NK-92 treated with Interleukin-12 subunit alpha and Interleukin-12 subunit beta, amount 100 ng/mL, for 24 hours (cell line): ENCODE results near the gene CNTRL.

Source experiments
- DNase-seq: peaks from one replicate; lab custom pipeline; 2025; lab: John Stamatoyannopoulos, UW

Gene CNTRL

DNA sequence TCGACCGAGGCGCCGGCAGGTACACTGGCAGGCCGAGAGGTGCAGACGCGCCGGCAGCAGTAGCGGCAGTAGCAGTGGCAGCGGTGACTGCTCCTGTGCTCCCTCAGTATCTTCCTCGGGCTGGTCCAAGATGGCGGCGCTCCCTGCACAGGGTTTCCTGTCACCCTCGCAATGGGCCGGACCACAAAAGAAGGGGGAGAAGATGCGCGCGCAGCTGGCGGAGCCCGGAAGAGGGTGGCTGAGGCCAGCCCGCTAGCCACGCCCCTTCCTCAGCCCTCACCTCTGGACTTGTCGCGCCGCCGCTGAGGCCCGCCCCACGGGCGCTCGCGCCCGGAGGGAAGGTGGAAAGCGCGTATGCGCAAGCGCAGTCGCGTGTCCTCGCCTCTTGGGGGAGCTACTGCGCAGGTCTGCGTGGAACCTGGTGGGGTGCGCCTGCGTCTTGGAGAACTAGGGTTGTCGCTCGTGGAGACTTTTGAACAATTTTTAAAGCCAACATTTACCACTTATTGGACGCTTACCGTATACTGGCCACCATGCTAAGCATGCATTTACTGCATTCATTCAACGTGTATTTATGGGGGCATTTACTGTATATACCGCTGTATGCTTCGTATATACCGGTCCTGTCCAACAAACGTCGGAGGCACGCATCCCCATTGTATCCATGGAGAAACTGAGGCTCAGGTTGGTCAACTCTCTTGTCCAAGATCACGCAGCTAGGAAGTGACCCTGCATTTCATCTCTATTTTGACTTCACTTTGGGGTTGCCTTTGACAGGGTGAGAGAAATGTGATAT is 127.2 kb downstream of the CNTRL start, which contains the start of gene RAB14:
RAB14 (minus strand) TSS at position 132 of the 796 bp plus-strand sequence. CDS start 8,457 bp downstream, outside the sequence.
- DNase-seq: peak; percentile 99

- no peak for DNase-seq
These were observed 129.4 kb downstream of the CNTRL start for GRCh38 chr9:121204121-121204520.

GRCh38 chr9:121204611-121205010 is 129.9 kb downstream of the CNTRL start:
- no peak for DNase-seq

DNA sequence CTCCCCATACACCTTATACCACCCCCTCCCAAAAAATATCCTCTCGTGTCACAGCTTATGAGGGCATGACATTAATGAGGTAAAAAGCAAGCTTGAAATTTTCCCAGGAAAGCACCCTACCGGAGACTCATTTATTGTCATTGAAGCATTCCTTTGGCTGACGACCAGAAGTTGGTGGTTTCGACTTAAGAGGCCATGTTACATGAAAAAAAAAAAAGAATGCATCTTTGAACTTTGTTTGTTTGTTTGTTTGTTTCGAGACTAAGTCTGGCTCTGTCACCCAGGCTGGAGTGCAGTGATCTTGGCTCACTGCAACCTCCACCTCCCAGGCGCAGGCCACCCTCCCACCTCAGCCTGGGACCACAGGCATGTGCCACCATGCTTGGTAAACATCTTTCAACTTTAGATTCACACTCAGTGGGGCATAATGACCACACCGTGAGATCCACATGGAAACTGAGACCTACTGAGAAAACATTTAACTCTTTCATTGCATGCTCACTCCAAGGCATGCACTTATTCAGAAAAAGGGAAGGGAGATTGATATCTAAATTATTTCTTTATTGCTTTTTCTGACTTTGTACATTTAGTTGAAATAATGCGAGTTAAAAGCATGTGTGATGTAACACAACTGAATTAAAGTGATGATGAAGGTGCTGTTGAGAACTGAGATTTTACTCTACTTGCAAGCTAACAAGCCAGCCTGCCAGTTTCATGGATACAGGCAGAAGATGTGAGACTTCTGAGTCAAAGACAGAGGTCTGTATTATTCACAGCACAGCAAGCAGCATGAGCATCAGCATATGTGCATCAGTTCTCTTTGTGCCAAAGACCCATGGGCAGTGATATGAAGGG is 132.0 kb downstream of the CNTRL start:
- DNase-seq: no peak

GRCh38 chr9:121207371-121207940 is 132.7 kb downstream of the CNTRL start:
- DNase-seq: no peak

DNA sequence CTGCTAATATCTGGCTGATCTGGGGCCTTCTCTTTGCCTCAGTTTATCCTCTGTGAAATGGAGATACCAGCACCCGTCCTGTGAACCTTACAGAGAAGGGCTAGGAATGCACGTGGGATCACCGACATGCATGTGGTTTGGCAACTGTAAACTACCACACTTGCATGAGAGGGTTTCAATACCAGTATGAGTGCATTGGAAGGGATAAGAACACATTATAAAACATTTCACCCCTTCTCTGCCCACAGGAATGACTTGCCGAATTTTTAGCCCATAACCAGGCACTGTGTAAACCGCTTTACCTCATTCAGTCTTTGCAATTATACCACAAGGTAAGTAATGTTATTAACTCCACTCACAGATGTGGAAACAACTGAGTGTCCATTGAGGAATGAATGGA is 135.8 kb downstream of the CNTRL start:
- DNase-seq: no peak

DNA sequence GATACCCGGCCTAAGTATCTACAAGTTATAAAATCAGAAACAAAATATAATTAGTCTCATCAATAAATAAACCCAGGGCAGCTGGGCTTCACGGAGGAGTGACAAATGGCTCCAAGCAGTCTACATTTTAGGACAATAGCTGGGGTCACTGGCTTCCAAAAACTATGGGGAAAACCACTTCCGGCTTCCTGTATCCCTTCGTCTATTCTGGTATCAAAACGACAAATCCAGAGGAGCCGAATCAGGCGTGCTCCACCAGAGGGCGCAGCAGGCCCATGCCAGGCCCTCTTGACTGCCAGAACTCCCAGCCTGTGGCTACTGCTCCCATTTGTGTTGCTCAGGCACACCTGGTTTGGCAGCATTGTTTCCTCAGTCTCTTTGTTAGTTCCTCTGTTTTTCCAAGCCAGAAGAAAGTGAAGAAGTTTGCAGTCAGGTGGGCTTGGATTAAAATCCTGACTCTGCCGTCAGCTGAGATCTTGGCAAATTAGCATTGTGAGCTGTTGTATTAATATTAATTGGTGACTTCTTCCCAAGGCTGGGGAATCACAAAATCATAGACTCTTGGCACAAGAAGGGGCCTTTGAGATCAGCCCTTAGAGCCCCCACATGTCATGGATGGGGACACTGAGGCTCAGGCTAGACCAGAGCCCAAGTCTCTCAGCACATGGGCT is 138.5 kb downstream of the CNTRL start:
- DNase-seq: peak; percentile 34

DNA sequence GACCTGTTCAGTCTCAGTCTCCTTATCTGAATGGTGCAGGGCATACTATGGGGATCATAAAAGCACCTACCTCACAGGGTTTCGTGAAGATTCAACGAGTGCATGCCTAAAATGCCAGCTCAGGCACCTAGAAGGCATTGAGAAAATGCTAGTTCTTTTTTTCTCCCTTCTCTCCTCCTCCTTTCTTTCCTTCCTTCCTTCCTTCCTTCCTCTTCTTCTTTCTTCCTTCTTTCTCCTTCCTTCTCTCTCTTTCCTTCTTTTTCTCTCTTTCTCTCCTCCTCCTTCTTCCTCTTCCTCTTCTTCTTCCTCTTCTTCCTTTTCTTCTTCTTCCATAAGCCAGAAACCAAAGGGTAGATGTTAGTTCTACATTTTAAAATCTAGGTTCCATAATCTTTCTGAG is 139.2 kb downstream of the CNTRL start:
- DNase-seq: no peak

DNA sequence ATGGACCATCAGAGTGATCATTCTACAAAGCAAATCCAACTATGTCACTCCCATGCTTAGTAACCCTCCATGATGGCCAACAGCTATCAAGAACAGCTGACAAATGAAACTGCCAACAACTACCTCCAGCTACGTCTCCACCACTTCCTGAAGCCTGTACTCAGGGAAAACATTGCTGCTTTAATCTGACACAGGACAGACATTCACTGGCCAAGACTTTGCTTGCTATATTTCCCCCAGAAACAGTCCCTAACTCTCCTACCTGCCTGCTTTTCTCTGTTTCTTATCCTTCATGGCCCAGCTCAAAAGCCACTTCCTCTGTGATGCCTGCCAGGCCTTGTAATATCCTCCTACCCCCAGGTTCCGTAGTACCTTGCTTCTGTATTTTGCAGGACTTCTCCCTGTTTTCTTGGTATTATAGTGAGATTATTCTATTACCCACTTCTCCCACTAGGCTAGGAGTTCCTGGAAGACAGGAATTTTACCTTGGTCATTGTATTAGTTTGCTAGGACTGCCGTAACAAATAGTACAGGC is 141.6 kb downstream of the CNTRL start:
- no peak for DNase-seq

- no peak for DNase-seq
These were observed 143.0 kb downstream of the CNTRL start for GRCh38 chr9:121217609-121218292.

DNA sequence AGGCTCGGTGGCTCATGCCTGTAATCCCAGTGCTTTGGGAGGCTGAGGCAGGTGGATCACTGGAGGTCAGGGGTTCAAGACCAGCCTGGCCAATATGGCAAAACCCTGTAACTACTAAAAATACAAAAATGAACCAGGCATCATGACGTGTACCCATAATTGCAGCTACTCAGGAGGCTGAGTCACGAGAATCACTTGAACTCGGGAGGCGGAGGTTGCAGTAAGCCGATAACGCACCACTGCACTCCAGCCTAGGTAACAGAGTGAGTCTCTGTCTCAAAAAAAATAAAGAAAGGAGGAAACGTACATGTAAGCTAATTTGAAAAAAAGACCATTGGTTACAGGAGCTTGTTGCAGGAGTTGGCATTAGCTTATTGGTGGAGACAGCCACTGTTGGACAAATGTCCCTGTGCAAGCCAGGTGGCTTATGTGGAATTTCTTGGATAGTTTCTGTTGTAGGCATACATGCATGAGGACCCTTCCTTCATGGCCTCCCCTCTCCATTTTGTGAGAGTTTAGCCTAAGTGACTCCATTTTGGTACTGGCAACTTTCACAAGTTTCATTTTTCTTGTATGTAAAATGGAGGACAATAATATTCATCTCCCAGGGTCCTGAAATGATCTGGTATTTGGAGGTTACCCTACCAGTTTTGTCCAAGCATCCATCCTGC is 143.7 kb downstream of the CNTRL start:
- no peak for DNase-seq

DNA sequence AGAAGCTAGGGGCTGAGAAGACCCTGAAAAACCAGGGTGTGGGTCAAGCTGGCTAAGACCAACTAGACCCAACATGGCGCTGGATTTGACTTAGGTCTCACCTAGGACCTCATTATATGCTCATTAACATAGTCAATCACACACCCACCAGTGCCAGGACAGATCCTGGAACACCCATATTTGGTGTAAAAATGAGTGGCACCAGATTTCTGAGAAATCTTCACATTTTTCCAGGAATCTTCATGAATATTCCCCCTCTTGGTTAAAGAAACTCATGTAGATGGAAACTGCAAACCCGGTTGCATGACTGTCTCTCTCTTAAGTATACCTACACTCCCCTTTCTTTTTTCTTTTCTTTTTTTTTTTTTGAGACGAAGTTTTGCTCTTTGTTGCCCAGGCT is 144.8 kb downstream of the CNTRL start:
- DNase-seq: no peak

DNA sequence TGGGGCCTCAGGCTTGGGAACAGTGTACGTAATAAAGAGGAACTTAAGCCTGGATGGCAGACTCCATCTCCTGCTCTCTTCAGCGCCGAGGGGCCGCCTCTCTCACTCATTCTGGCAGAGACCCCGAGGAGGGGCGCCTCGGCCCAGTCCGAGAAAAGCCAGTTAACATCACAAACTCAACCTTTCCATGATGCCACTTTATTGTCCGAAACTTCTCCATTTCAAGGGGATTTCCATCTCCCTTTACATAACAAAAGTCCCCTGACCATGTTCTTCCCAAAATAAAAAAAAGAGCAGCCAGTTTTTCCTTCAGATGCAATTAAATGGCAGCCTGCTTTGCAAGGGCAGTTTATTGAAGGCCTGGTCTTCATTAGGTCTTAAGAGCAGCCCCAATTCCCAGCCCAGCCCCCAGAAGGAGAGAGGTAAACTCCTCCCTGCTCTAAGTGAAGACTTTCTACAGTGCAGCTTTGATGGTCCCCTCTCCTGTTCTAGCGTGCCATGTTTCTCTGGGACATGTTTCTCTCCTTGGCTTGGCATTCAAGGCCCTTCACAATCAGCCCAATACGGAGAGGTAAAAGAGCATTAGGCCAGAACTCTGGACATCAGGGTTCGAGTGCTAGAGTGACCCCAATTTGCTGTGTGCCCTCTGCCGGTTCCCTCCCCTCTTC is 146.4 kb downstream of the CNTRL start:
- no peak for DNase-seq

GRCh38 chr9:121221664-121222055 is 146.9 kb downstream of the CNTRL start:
- DNase-seq: no peak

GRCh38 chr9:121222524-121223171 is 147.9 kb downstream of the CNTRL start:
- no peak for DNase-seq

- no peak for DNase-seq
These were observed 150.5 kb downstream of the CNTRL start for GRCh38 chr9:121225240-121225639.

- DNase-seq: no peak
These were observed 151.4 kb downstream of the CNTRL start for GRCh38 chr9:121226175-121226574.
